IMR-90 (cell line): ENCODE results near the gene NIT1. TPM values are rescaled to one million over a fixed set of nuclear protein-coding genes. Genes with fewer than 3 reads are reported as not detected.

Source experiments
- ATAC-seq: fragments of 200-7000 bp; cut with Tn5 transposase; 2 replicates; pipeline ENCODE4 v1.9.1; 2020; ENCODE audit warnings: low read depth, mild to moderate bottlenecking, moderate library complexity
- BruUV-seq: library from RNA; stranded (reverse); fragments of 400-500 nt; replicated peaks from 2 replicates; lab custom pipeline; 2021; lab: Mats Ljungman, UMichigan
- CTCF ChIA-PET: fragments of 300-600 bp; formaldehyde crosslinking; extraction: SDS; loops from one replicate; lab custom pipeline; 2021; ENCODE audit warnings: antibody characterized with exemption; lab: Yijun Ruan, JAX
- POLR2A ChIA-PET: fragments of 300-600 bp; sonication (Branson Sonifier 250); formaldehyde crosslinking; loops from one replicate; lab custom pipeline; 2022; ENCODE audit warnings: antibody characterized with exemption; ENCODE audit not compliant: unreplicated experiment; lab: Charles Lee
- DNase-seq: peaks from one replicate; pipeline ENCODE4 v3.0.0; 2013
- H2AFZ ChIP-seq: replicated peaks from 2 replicates; pipeline ENCODE3; 2013; ENCODE audit warnings: low read length, mild to moderate bottlenecking; ENCODE audit not compliant: poor library complexity
- H2AK5ac ChIP-seq: 2 replicates; pipeline ENCODE4 v1.6.1; 2013; ENCODE audit warnings: low read depth, low read length, inconsistent platforms
- H2AK9ac ChIP-seq: replicated peaks from 2 replicates; pipeline ENCODE3; 2013; ENCODE audit warnings: mild to moderate bottlenecking, low read depth, low read length, moderate library complexity; ENCODE audit not compliant: poor library complexity
- H2BK120ac ChIP-seq: 2 replicates; pipeline ENCODE4 v1.6.1; 2013; ENCODE audit warnings: low read depth, low read length, inconsistent platforms
- H2BK15ac ChIP-seq: 3 replicates; pipeline ENCODE4 v1.6.1; 2013; ENCODE audit warnings: low read depth, low read length, inconsistent platforms
- H2BK20ac ChIP-seq: 2 replicates; pipeline ENCODE4 v1.6.1; 2013; ENCODE audit warnings: low read depth, mild to moderate bottlenecking, inconsistent platforms, low read length, moderate library complexity
- H2BK5ac ChIP-seq: 2 replicates; pipeline ENCODE4 v1.6.1; 2013; ENCODE audit warnings: mild to moderate bottlenecking, low read depth, low read length, inconsistent platforms; ENCODE audit not compliant: poor library complexity, severe bottlenecking
- H3K14ac ChIP-seq: replicated peaks from 2 replicates; pipeline ENCODE4 v1.6.1; 2013; ENCODE audit warnings: low read depth, low read length, inconsistent platforms
- H3K18ac ChIP-seq: 2 replicates; pipeline ENCODE4 v1.6.1; 2013; ENCODE audit warnings: low read depth, low read length, control low read depth
- H3K23ac ChIP-seq: 2 replicates; pipeline ENCODE4 v1.6.1; 2013; ENCODE audit warnings: low read depth, low read length, inconsistent platforms
- H3K27ac ChIP-seq: 2 replicates; pipeline ENCODE4 v1.5.1; 2013; ENCODE audit warnings: mild to moderate bottlenecking, control low read depth, low read length; ENCODE audit not compliant: insufficient read depth
- H3K27me3 ChIP-seq: 2 replicates; pipeline ENCODE4 v1.6.1; 2013; ENCODE audit warnings: low read length; ENCODE audit not compliant: control insufficient read depth, insufficient read depth
- H3K36me3 ChIP-seq: 2 replicates; pipeline ENCODE4 v1.6.1; 2013; ENCODE audit warnings: low read length, mixed read lengths; ENCODE audit not compliant: control insufficient read depth, insufficient read depth
- H3K4ac ChIP-seq: 2 replicates; pipeline ENCODE4 v1.6.1; 2013; ENCODE audit warnings: low read depth, low read length, inconsistent platforms
- H3K4me1 ChIP-seq: 2 replicates; pipeline ENCODE4 v1.6.1; 2013; ENCODE audit warnings: low read length, mixed read lengths; ENCODE audit not compliant: control insufficient read depth, insufficient read depth
- H3K4me2 ChIP-seq: 2 replicates; pipeline ENCODE4 v1.6.1; 2013; ENCODE audit warnings: low read depth, mild to moderate bottlenecking, control low read depth, low read length, moderate library complexity
- H3K4me3 ChIP-seq: 2 replicates; pipeline ENCODE4 v1.5.1; 2013; ENCODE audit warnings: low read depth, mild to moderate bottlenecking, control low read depth, low read length, moderate library complexity; ENCODE audit not compliant: insufficient read depth
- H3K56ac ChIP-seq: 2 replicates; pipeline ENCODE4 v1.6.1; 2013; ENCODE audit warnings: low read length, inconsistent platforms; ENCODE audit not compliant: insufficient read depth; ENCODE audit errors: extremely low read depth
- H3K79me1 ChIP-seq, 2 experiments: 2 replicates each; pipeline ENCODE4 v1.6.1; 2013; ENCODE audit warnings: low read length in 2 of 2, inconsistent platforms in 1 of 2, low read depth in 1 of 2
- H3K9ac ChIP-seq: 2 replicates; pipeline ENCODE4 v1.6.1; 2013; ENCODE audit warnings: low read depth, low read length, control low read depth
- H3K9me1 ChIP-seq: 2 replicates; pipeline ENCODE4 v1.6.1; 2013; ENCODE audit warnings: low read length, inconsistent platforms; ENCODE audit not compliant: insufficient read depth
- H3K9me3 ChIP-seq: 2 replicates; pipeline ENCODE4 v1.6.1; 2013; ENCODE audit warnings: low read length; ENCODE audit not compliant: control insufficient read depth, insufficient read depth
- H4K20me1 ChIP-seq: 2 replicates; pipeline ENCODE4 v1.6.1; 2013; ENCODE audit warnings: low read length, inconsistent platforms; ENCODE audit not compliant: insufficient read depth
- H4K5ac ChIP-seq: 2 replicates; pipeline ENCODE4 v1.6.1; 2013; ENCODE audit warnings: mild to moderate bottlenecking, low read depth, low read length, control low read depth
- H4K8ac ChIP-seq, 2 experiments: 2 replicates each; pipeline ENCODE4 v1.6.1; 2013; ENCODE audit warnings: low read depth in 2 of 2, low read length in 2 of 2, control low read depth in 1 of 2, inconsistent platforms in 1 of 2
- H4K91ac ChIP-seq: 2 replicates; pipeline ENCODE4 v1.6.1; 2013; ENCODE audit warnings: low read depth, low read length, inconsistent platforms; ENCODE audit not compliant: insufficient read depth
- BHLHE40 ChIP-seq: fragments of 150-350 bp; IDR thresholded peaks from 2 replicates; pipeline ENCODE4 v1.6.1; 2016; ENCODE audit warnings: mild to moderate bottlenecking, low read depth, low read length
- CEBPB ChIP-seq: IDR thresholded peaks from 2 replicates; pipeline ENCODE4 v1.6.1; 2012; ENCODE audit warnings: low read depth, low read length, improper control_type of control experiment
- POLR2A ChIP-seq: IDR thresholded peaks from 2 replicates; pipeline ENCODE4 v1.6.1; 2012; ENCODE audit warnings: mild to moderate bottlenecking, low read depth, low read length
- RAD21 ChIP-seq: IDR thresholded peaks from 2 replicates; pipeline ENCODE4 v1.6.1; 2012; ENCODE audit warnings: low read length, improper control_type of control experiment
- RFX5 ChIP-seq: IDR thresholded peaks from 2 replicates; pipeline ENCODE4 v1.8.0; 2012; ENCODE audit warnings: low read depth, mild to moderate bottlenecking, low read length, moderate library complexity
- SMC3 ChIP-seq: fragments of 150-350 bp; IDR thresholded peaks from 2 replicates; pipeline ENCODE4 v1.6.1; 2016; ENCODE audit warnings: low read depth, mild to moderate bottlenecking, antibody characterized with exemption, low read length, moderate library complexity
- WGBS, 2 experiments: methylation state at CpG; one replicate each; pipeline versions ENCODE4 v1.1.5 to v1.1.7; 2013; ENCODE audit warnings: missing lambda C conversion rate in 2 of 2; ENCODE audit not compliant: insufficient read length in 1 of 2; ENCODE audit errors: extremely low coverage in 2 of 2; 5-methylcytosine and 5-hydroxymethylcytosine counted together
- dilution Hi-C: fragments of 300-500 bp; cut with HindIII; formaldehyde crosslinking; loops from one replicate; pipeline ENCODE4 v1.14.3; 2018; ENCODE audit warnings: low sequenced_read_pairs; ENCODE audit not compliant: unreplicated experiment
- in situ Hi-C: fragments of 300-500 bp; cut with MboI; formaldehyde crosslinking; loops from 3 replicates; pipeline ENCODE4 v1.14.3; 2019; ENCODE audit warnings: low sequenced_read_pairs, inconsistent platforms, mixed read lengths
- intact Hi-C: fragments of 100-400 bp; cut with micrococcal nuclease; formaldehyde crosslinking; loops from 2 replicates; pipeline ENCODE4 v1.10.0; 2022
- polyA plus RNA-seq, 3 experiments: library from polyadenylated mRNA; depleted of rRNA; stranded (reverse); fragments of >200 nt; gene quantifications; 2 replicates each; pipeline ENCODE4 v1.2.3, GENCODE V29; 2012; ENCODE audit warnings: low replicate concordance in 1 of 3
- total RNA-seq: library from RNA; depleted of rRNA; stranded (reverse); fragments of >200 nt; gene quantifications from 2 replicates; pipeline ENCODE4 v1.2.3, GENCODE V29; 2012
- TF ChIP-seq, protein P1 (sequence below): conservative IDR thresholded peaks from 2 replicates; pipeline ENCODE4 v1.5.1; 2012; ENCODE audit warnings: mild to moderate bottlenecking, low read depth, low read length, improper control_type of control experiment
- TF ChIP-seq, protein P2 (sequence below): fragments of 150-350 bp; IDR thresholded peaks from 2 replicates; pipeline ENCODE4 v1.6.1; 2017; ENCODE audit warnings: mild to moderate bottlenecking, antibody characterized with exemption, low read length, low read depth

NIT1 gene
- total and polyA plus RNA-seq, 2 of the 4 experiments (the other 2 are of a cell fraction), result 22.8 to 33.6 TPM

DNA sequence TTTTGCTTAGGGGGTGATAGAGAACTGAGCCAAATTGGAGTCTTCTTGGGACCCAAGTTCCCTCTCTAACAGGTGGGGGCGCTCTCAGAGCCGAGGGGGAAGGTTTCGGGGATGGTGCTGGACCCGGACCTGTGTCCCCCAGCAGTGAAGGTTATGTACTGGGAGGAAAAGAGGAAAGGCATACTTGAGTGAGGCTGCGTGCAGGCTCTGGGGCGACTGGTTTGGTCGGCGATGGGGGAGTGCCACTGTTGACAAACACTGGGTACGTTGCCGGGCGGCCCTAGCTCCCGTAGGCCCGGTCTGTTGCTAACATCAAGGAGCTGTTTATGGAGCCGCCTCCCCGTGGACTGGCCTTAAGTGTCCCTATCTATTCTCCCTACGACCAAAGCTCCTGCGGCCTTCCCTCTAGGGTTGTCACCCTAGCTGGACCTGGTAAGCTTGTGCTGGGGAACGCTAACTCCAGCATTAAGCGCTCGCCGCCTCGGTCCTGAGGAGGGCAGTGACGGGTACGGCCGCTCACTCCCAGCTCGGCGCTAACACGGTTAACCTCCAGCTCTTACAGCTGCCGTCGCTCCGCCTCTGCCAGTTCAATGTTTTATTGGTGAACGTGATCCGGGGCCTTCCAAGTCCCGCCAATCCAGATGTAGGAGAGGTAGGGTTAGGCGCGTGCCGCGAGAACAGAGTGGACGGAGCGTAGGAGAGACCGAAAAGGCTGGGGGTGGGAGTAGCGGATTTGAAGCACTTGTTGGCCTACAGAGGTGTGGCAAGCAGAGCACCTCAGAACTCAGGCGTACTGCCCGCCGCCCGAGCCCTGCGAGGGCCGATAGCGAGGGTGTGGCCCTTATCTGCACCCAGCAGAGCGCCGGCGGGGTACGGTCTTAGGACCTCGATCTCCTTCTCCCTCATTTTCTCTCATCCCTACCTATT, 48.1 kb downstream of the NIT1 start, which contains the start of gene PPOX:
Gene PPOX, plus strand, starts transcription at position 685 of the 927 bp plus-strand sequence. CDS start 422 bp downstream, outside the sequence.
- TF ChIP-seq POLR2A, result peak; percentile 94
- no peak for TF ChIP-seq CEBPB
- TF ChIP-seq, protein P1, sequence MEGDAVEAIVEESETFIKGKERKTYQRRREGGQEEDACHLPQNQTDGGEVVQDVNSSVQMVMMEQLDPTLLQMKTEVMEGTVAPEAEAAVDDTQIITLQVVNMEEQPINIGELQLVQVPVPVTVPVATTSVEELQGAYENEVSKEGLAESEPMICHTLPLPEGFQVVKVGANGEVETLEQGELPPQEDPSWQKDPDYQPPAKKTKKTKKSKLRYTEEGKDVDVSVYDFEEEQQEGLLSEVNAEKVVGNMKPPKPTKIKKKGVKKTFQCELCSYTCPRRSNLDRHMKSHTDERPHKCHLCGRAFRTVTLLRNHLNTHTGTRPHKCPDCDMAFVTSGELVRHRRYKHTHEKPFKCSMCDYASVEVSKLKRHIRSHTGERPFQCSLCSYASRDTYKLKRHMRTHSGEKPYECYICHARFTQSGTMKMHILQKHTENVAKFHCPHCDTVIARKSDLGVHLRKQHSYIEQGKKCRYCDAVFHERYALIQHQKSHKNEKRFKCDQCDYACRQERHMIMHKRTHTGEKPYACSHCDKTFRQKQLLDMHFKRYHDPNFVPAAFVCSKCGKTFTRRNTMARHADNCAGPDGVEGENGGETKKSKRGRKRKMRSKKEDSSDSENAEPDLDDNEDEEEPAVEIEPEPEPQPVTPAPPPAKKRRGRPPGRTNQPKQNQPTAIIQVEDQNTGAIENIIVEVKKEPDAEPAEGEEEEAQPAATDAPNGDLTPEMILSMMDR, result peak; percentile 41
- peak; percentile 82 for TF ChIP-seq BHLHE40
- TF ChIP-seq RAD21, result peak; percentile 8; the same call in 1 of the 2 replicates
- TF ChIP-seq SMC3, result peak; percentile 10; the same call in 1 of the 2 replicates
- TF ChIP-seq, protein P2, sequence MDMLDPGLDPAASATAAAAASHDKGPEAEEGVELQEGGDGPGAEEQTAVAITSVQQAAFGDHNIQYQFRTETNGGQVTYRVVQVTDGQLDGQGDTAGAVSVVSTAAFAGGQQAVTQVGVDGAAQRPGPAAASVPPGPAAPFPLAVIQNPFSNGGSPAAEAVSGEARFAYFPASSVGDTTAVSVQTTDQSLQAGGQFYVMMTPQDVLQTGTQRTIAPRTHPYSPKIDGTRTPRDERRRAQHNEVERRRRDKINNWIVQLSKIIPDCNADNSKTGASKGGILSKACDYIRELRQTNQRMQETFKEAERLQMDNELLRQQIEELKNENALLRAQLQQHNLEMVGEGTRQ, result peak; percentile 79
- no peak for TF ChIP-seq RFX5
- POLR2A ChIA-PET, result no interaction called here
- DNase-seq, result peak; percentile 98
- intact Hi-C loops, result no loop called here
- Histone ChIP-seq H2AFZ (peak within 1 kb of the TSS; percentile 95), H2BK120ac (no peak within 1 kb of the TSS), H3K23ac (no peak within 1 kb of the TSS), H3K4ac (peak within 1 kb of the TSS; percentile 55), H3K27me3 (no peaks in the 10 kb centered on the region), H3K36me3 (peaks cover 35% of the 10 kb centered on the region), H3K4me3 (peak within 1 kb of the TSS; percentile 72), H3K27ac (peak within 1 kb of the TSS; percentile 52), H2BK20ac (no peak within 1 kb of the TSS), H3K56ac (peak within 1 kb of the TSS; percentile 63), H4K5ac (peak within 1 kb of the TSS; percentile 23), H2AK5ac (peak within 1 kb of the TSS; percentile 51; the same call in 1 of the 2 replicates), H2BK5ac (peak within 1 kb of the TSS; percentile 36), H4K8ac (peak within 1 kb of the TSS; percentile 24 to 88; a peak in 3 of 4 replicates), H4K91ac (no peak within 1 kb of the TSS), H3K9me3 (no peaks in the 10 kb centered on the region), H2BK15ac (no peak within 1 kb of the TSS), H3K14ac (peak within 1 kb of the TSS; percentile 68), H3K18ac (no peak within 1 kb of the TSS), H3K9me1 (peaks cover 6% of the 10 kb centered on the region; the same call in 1 of the 2 replicates), H3K4me2 (peak within 1 kb of the TSS; percentile 89), H3K4me1 (peaks cover 2% of the 10 kb centered on the region; the same call in 1 of the 2 replicates), H4K20me1 (no peaks in the 10 kb centered on the region), H2AK9ac (peak within 1 kb of the TSS; percentile 86), H3K79me1 (peaks cover 9 to 19% of the 10 kb centered on the region in 2 experiments; a peak in 3 of 4 replicates), H3K9ac (peak within 1 kb of the TSS; percentile 72)
- ATAC-seq, result peak; percentile 96
- dilution Hi-C loops, result no loop called here
- BruUV-seq, result no TSS peak
- CTCF ChIA-PET, result interaction anchor here (0.6 to 2.2 kb wide), 6 partner anchors 11 to 176 kb away, joined by 3 to 5 read pairs (median 4); partner anchors contain the start of genes B4GALT3 and TOMM40L
- in situ Hi-C loops, result no loop called here
- 0% methylated on average over 5 of the region's 54 CpGs; no CpG with 5 or more reads in 1 of the 2 experiments for WGBS, 2 experiments
